ENCODE measurements around the gene FOXP1.

The FOXP1 gene

DNA sequence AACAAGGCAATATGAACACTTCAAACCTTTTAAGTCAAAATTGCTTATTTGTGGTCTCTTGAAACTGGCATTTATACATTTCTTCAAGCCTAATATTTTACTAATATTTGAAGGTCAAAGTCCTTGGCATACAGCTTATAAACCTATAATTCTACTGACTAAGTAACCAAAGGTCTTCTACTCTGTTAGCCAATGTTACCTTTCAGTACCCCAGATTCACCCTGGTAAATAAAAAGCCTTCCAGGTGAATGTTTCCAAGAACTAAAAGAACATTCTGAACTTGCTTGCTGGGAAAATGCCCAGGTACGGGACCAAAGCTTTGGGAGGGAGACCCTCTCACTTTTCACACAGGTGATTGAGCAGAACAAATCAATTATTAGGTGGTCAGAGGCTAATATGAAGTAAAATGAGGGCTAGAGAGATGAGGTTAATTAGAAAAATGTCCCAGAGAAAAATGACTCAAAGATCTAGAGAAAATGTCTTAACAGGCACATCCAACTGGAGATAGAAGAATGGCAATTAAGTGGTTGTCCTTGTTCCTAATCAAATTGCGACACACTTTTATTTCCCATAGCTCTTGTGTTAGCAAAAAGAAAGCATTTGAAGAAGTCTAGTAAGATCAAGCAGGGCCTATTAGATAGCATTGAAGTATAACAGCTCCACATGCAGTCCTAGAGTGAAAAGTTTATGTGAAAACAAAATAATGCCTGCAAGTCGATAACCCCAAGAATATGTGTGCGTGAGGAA is 232.0 kb downstream of the FOXP1 start:
- Histone ChIP-seq H3F3A (ENCODE audit: insufficient read depth) (no peaks in the 10 kb centered on the region), H4K20me1 (ENCODE audit: low read depth, low read length) (no peaks in the 10 kb centered on the region), H3K9ac (ENCODE audit: low read length) (no peak overlapping the region), H3K79me2 (ENCODE audit: insufficient read depth, low read length) (no peaks in the 10 kb centered on the region), H2AFZ (ENCODE audit: low read depth, low read length, severe bottlenecking) (no peak overlapping the region), H3K36me3 (ENCODE audit: low read length) (no peaks in the 10 kb centered on the region), H3K4me2 (ENCODE audit: low read depth, low read length, poor library complexity, severe bottlenecking) (no peak overlapping the region), H3K4me3 (ENCODE audit: insufficient read depth, low read length, poor library complexity, severe bottlenecking) (no peak overlapping the region), H3K9me3 (ENCODE audit: insufficient read depth, low read length) (no peaks in the 10 kb centered on the region), H3K9me2 (replicated peaks; ENCODE audit: insufficient read depth, low read length) (no peaks in the 10 kb centered on the region), H3K27me3 (ENCODE audit: low read length) (no peaks in the 10 kb centered on the region), H3K27ac (ENCODE audit: low read depth, low read length) (no peak overlapping the region)
- no peak for TF ChIP-seq EZH2phosphoT487 (conservative IDR thresholded peaks at IDR 0.05; ENCODE audit: low read length)
- TF ChIP-seq, protein P1, sequence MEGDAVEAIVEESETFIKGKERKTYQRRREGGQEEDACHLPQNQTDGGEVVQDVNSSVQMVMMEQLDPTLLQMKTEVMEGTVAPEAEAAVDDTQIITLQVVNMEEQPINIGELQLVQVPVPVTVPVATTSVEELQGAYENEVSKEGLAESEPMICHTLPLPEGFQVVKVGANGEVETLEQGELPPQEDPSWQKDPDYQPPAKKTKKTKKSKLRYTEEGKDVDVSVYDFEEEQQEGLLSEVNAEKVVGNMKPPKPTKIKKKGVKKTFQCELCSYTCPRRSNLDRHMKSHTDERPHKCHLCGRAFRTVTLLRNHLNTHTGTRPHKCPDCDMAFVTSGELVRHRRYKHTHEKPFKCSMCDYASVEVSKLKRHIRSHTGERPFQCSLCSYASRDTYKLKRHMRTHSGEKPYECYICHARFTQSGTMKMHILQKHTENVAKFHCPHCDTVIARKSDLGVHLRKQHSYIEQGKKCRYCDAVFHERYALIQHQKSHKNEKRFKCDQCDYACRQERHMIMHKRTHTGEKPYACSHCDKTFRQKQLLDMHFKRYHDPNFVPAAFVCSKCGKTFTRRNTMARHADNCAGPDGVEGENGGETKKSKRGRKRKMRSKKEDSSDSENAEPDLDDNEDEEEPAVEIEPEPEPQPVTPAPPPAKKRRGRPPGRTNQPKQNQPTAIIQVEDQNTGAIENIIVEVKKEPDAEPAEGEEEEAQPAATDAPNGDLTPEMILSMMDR (IDR thresholded peaks at IDR 0.05; ENCODE audit: insufficient read depth, low read length, poor library complexity, severe bottlenecking), result no peak

DNA sequence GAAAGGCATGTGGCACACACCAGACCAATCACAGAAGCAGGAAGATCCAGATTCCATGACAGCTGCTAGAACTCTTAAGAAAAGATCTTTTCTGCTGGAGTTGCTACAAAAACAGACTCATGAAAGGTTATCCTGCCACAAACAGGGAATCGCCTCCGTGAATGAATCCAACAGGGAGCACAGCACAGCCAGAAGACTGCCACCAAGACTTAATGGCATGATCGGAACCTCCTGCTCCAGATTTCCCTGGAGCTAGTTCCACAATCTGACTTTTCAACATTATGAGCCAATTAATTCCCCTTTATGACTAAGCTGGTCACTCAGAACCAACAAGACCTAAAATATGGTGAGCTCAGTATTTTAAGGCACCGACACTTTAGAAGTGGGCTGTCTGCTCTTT is 232.5 kb downstream of the FOXP1 start:
- H3K27ac ChIP-seq (ENCODE audit: low read depth, low read length), result no peak overlapping the region
- TF ChIP-seq, protein P1 (IDR thresholded peaks at IDR 0.05; ENCODE audit: insufficient read depth, low read length, poor library complexity, severe bottlenecking), result no peak
- no peak for TF ChIP-seq EZH2phosphoT487 (conservative IDR thresholded peaks at IDR 0.05; ENCODE audit: low read length)

DNA sequence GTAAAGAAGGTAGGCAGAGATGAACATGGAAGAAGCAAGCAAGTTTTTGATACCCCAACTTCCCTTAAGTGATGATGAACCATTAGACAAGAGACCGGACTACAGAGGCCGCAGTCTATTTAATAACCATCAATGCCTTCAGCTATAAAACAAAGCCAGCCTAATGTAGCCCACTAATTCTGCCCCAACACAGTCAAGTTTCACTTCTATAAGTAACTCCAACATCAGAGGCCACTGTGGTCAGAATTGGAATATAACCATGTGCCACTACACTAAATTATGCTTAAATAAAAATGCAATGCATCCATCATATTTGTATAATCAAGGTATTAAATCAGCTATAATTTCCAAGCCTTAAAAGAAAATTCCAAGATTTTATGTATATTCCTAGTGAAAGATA is 234.7 kb downstream of the FOXP1 start:
- no peaks in the 10 kb centered on the region for H3K79me2 ChIP-seq (ENCODE audit: insufficient read depth, low read length)
- H2AFZ ChIP-seq (ENCODE audit: low read depth, low read length, severe bottlenecking), result no peak overlapping the region
- H3K27ac ChIP-seq (ENCODE audit: low read depth, low read length), result no peak overlapping the region
- H3K4me3 ChIP-seq (ENCODE audit: insufficient read depth, low read length, poor library complexity, severe bottlenecking), result no peak overlapping the region
- no peak overlapping the region for H3K4me2 ChIP-seq (ENCODE audit: low read depth, low read length, poor library complexity, severe bottlenecking)
- H3K9ac ChIP-seq (ENCODE audit: low read length), result no peak overlapping the region
- no peaks in the 10 kb centered on the region for H3F3A ChIP-seq (ENCODE audit: insufficient read depth)
- TF ChIP-seq, protein P1 (IDR thresholded peaks at IDR 0.05; ENCODE audit: insufficient read depth, low read length, poor library complexity, severe bottlenecking), result no peak
- TF ChIP-seq EZH2phosphoT487 (conservative IDR thresholded peaks at IDR 0.05; ENCODE audit: low read length), result no peak
- H3K9me2 ChIP-seq (replicated peaks; ENCODE audit: insufficient read depth, low read length), result no peaks in the 10 kb centered on the region
- no peaks in the 10 kb centered on the region for H3K9me3 ChIP-seq (ENCODE audit: insufficient read depth, low read length)
- H4K20me1 ChIP-seq (ENCODE audit: low read depth, low read length), result no peaks in the 10 kb centered on the region
- H3K36me3 ChIP-seq (ENCODE audit: low read length), result no peaks in the 10 kb centered on the region
- no peaks in the 10 kb centered on the region for H3K27me3 ChIP-seq (ENCODE audit: low read length)

More for the DNA sequence above, 232.5 kb downstream of the FOXP1 start:
- H3K79me2 ChIP-seq (ENCODE audit: insufficient read depth, low read length), result no peaks in the 10 kb centered on the region
- H2AFZ ChIP-seq (ENCODE audit: low read depth, low read length, severe bottlenecking), result no peak overlapping the region
- H3K27me3 ChIP-seq (ENCODE audit: low read length), result no peaks in the 10 kb centered on the region
- no peak overlapping the region for H3K9ac ChIP-seq (ENCODE audit: low read length)
- H3F3A ChIP-seq (ENCODE audit: insufficient read depth), result no peaks in the 10 kb centered on the region
- H3K4me3 ChIP-seq (ENCODE audit: insufficient read depth, low read length, poor library complexity, severe bottlenecking), result no peak overlapping the region
- no peaks in the 10 kb centered on the region for H3K36me3 ChIP-seq (ENCODE audit: low read length)
- no peak overlapping the region for H3K4me2 ChIP-seq (ENCODE audit: low read depth, low read length, poor library complexity, severe bottlenecking)
- no peaks in the 10 kb centered on the region for H4K20me1 ChIP-seq (ENCODE audit: low read depth, low read length)
- H3K9me3 ChIP-seq (ENCODE audit: insufficient read depth, low read length), result no peaks in the 10 kb centered on the region
- no peaks in the 10 kb centered on the region for H3K9me2 ChIP-seq (replicated peaks; ENCODE audit: insufficient read depth, low read length)

Data from SU-DHL-6 (cell line).